ENCODE results near the gene C18orf32.

C18orf32 gene

GRCh38 chr18:49431165-49431962 lies 55.7 kb downstream of the C18orf32 start:
- Histone ChIP-seq H3K27ac (no peak overlapping the region), H3K4me1 (no peaks in the 10 kb centered on the region), H3K4me2 (no peak overlapping the region), H3K9me3 (peaks cover 4% of the 10 kb centered on the region; the same call in 1 of the 2 replicates), H3K27me3 (no peaks in the 10 kb centered on the region), H3K36me3 (peaks cover 35% of the 10 kb centered on the region), H3K9ac (no peak overlapping the region), H3K4me3 (no peak overlapping the region), H4K20me1 (peaks cover 7% of the 10 kb centered on the region; the same call in 1 of the 2 replicates)
- TF ChIP-seq Cebpa-rat (IDR thresholded peaks at IDR 0.05): no peak
